B cell (primary cell): ENCODE results near the gene LGALS9C.
"Not testable (repeated sequence)": the region's sequence is repeated elsewhere in the genome, so short reads cannot be mapped to it uniquely, and the experiment has no call there.

ENCODE experiments used
- CTCF ChIP-seq: fragments of 200-600 bp; IDR thresholded peaks from one replicate; pipeline ENCODE4 v1.8.0; 2022; ENCODE audit warnings: antibody characterized with exemption, mild to moderate bottlenecking
- EZH2 ChIP-seq: IDR thresholded peaks from 2 replicates; pipeline ENCODE4 v1.6.1; 2012; ENCODE audit warnings: borderline replicate concordance, low read depth, mild to moderate bottlenecking, moderate library complexity, low read length; ENCODE audit not compliant: insufficient read depth, poor library complexity, severe bottlenecking

- TF ChIP-seq EZH2, CTCF: not testable (repeated sequence)
These were observed 8.0 kb upstream of the LGALS9C start for GRCh38 chr17:18468472-18469171.
